HepG2 (cell line): ENCODE results near the gene ZNF341. TPM values are rescaled to one million over a fixed set of nuclear protein-coding genes. Genes with fewer than 3 reads are reported as not detected.

Experiments used
- CHD4 ChIP-seq: fragments of 200-600 bp; sonication (generic); IDR thresholded peaks from 2 replicates; pipeline ENCODE4 v1.7.0; 2017; ENCODE audit warnings: mild to moderate bottlenecking, low read length, borderline replicate concordance
- IRF2 ChIP-seq: IDR thresholded peaks from 2 replicates; pipeline ENCODE4 v1.6.1; 2018; ENCODE audit warnings: missing genetic modification reagents, missing compliant biosample characterization
- KDM4B ChIP-seq: sonication (generic); formaldehyde crosslinking; IDR thresholded peaks from 2 replicates; pipeline ENCODE4 v1.4.0; 2020; ENCODE audit warnings: missing genetic modification reagents
- LBX2 ChIP-seq: sonication (generic); formaldehyde crosslinking; IDR thresholded peaks from 2 replicates; pipeline ENCODE4 v1.5.0; 2020; ENCODE audit warnings: missing genetic modification reagents, mild to moderate bottlenecking, borderline replicate concordance
- RNF2 ChIP-seq: fragments of 450-650 bp; conservative IDR thresholded peaks from 2 replicates; pipeline ENCODE4 v1.6.1; 2016; ENCODE audit warnings: low read depth
- TEAD3 ChIP-seq: optimal IDR thresholded peaks from 2 replicates; pipeline ENCODE3; 2016; ENCODE audit warnings: borderline replicate concordance
- TGIF2 ChIP-seq: IDR thresholded peaks from 2 replicates; pipeline ENCODE4 v1.6.1; 2016; ENCODE audit warnings: control low read depth, missing compliant biosample characterization
- ZBTB33 ChIP-seq: sonication (generic); formaldehyde crosslinking; IDR thresholded peaks from 2 replicates; pipeline ENCODE4 v1.4.0; 2020; ENCODE audit warnings: missing genetic modification reagents
- ZNF484 ChIP-seq: sonication (generic); formaldehyde crosslinking; IDR thresholded peaks from 2 replicates; pipeline ENCODE4 v1.5.1; 2020; ENCODE audit warnings: mild to moderate bottlenecking, low read depth, missing genetic modification reagents, borderline replicate concordance
- polyA plus RNA-seq, 8 experiments: library from polyadenylated mRNA; depleted of rRNA in 3 of 8; stranded (reverse) in 7 of 8; unstranded in 1 of 8; fragments of >200 nt; fragmentation: Illumina TruSeq in 4 of 8; extraction: Trizol in 4 of 8; gene quantifications; 2 replicates each; pipeline versions ENCODE4 v1.2.1 to v1.2.3, GENCODE V29; 2011 to 2016; ENCODE audit warnings: low read depth in 4 of 8, missing spikeins in 1 of 8, mixed read lengths in 1 of 8; ENCODE audit not compliant: insufficient read depth in 1 of 8
- total RNA-seq, 5 experiments: library from RNA; depleted of rRNA; stranded (reverse); fragments of >200 nt; fragmentation: Illumina TruSeq; extraction: Trizol; gene quantifications; 2 replicates each; pipeline ENCODE4 v1.2.3, GENCODE V29; 2016; ENCODE audit warnings: low read depth in 1 of 5
- TF ChIP-seq, protein P1 (sequence below), 2 experiments: sonication (generic) in 1 of 2; formaldehyde crosslinking in 1 of 2; IDR thresholded peaks; 2 replicates each; pipeline versions ENCODE4 v1.6.1 to v1.9.0; 2014 to 2022; ENCODE audit warnings: antibody characterized with exemption in 1 of 2, borderline replicate concordance in 1 of 2, inconsistent platforms in 1 of 2, low read depth in 1 of 2, missing genetic modification reagents in 1 of 2
- TF ChIP-seq, protein P2 (sequence below): sonication (generic); formaldehyde crosslinking; IDR thresholded peaks from 2 replicates; pipeline ENCODE4 v1.9.0; 2021; ENCODE audit warnings: missing genetic modification reagents, mild to moderate bottlenecking, borderline replicate concordance
- TF ChIP-seq, protein P3 (sequence below): sonication (generic); formaldehyde crosslinking; IDR thresholded peaks from 2 replicates; pipeline ENCODE4 v1.8.0; 2022; ENCODE audit warnings: missing genetic modification reagents, low read depth, mild to moderate bottlenecking, borderline replicate concordance
- TF ChIP-seq, protein P4 (sequence below): sonication (generic); IDR thresholded peaks from 2 replicates; pipeline ENCODE4 v1.6.1; 2016; ENCODE audit warnings: low read depth, borderline replicate concordance
- TF ChIP-seq, protein P5 (sequence below), 2 experiments: fragments of 450-650 bp in 1 of 2; sonication (generic) in 1 of 2; formaldehyde crosslinking; IDR thresholded peaks; 2 replicates each; pipeline versions ENCODE4 v1.5.0 to v1.8.0; 2020 to 2022; ENCODE audit warnings: mild to moderate bottlenecking in 1 of 2, missing genetic modification reagents in 1 of 2

ZNF341 gene
- total and polyA plus RNA-seq, 2 of the 13 experiments (the other 11 are each of a cell fraction or from before 2014, with no cell fraction given): 1.1 to 2.2 TPM

DNA sequence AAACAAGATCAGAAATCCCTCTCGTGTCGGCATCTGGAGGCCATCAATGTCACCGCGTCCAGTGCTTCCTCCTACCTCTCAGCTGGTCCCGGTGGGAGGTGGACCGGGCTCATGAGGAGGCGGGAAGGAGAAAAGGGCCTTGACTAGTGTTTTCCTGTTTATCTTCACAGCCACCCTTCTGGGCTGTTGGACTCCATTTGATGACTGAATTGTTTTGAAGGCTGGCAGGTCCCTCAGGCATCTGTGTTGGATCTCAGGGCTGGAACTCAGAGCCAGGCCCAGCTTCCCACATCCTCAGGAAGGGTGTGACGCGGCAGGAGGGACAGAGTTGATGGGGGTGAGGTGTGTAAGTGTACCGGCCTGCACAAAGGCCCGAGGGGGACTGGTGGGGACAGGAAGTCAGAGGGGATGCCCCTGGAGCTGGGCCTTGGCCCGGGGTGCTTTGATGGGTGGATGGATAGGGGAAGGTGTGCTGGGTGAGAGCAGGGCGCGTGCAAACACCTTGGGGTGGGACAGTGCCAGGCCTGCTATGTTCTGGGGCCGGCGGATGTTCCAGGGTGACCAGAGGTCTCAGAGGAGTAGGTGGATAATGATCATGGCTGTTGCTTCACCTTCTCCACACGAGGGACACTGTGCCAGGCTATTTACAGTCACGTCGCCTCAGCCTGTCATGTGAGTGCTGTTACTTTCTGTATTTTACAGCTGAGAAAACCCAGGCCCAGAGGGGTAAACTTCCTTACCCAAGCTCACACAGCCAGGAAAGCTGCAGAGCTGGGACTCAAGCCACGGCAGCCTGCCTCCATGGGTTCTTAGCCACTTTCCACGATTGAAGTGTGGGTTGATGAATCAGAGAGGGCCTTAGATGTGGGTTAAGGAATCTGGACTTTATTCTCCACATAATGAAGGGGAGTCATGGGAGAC, 61.5 kb downstream of the ZNF341 start (continued):
- TF ChIP-seq, protein P1, sequence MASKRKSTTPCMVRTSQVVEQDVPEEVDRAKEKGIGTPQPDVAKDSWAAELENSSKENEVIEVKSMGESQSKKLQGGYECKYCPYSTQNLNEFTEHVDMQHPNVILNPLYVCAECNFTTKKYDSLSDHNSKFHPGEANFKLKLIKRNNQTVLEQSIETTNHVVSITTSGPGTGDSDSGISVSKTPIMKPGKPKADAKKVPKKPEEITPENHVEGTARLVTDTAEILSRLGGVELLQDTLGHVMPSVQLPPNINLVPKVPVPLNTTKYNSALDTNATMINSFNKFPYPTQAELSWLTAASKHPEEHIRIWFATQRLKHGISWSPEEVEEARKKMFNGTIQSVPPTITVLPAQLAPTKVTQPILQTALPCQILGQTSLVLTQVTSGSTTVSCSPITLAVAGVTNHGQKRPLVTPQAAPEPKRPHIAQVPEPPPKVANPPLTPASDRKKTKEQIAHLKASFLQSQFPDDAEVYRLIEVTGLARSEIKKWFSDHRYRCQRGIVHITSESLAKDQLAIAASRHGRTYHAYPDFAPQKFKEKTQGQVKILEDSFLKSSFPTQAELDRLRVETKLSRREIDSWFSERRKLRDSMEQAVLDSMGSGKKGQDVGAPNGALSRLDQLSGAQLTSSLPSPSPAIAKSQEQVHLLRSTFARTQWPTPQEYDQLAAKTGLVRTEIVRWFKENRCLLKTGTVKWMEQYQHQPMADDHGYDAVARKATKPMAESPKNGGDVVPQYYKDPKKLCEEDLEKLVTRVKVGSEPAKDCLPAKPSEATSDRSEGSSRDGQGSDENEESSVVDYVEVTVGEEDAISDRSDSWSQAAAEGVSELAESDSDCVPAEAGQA (IDR thresholded peaks at IDR 0.05; ENCODE audit: low read depth): 0 out of 2 replicates have a peak, but pooled peaks have one; percentile 38
- TF ChIP-seq, protein P1 (CRISPR knock-in tag; IDR thresholded peaks at IDR 0.05; ENCODE audit: borderline replicate concordance): no peak
- no peak for TF ChIP-seq IRF2
- TF ChIP-seq, protein P2, sequence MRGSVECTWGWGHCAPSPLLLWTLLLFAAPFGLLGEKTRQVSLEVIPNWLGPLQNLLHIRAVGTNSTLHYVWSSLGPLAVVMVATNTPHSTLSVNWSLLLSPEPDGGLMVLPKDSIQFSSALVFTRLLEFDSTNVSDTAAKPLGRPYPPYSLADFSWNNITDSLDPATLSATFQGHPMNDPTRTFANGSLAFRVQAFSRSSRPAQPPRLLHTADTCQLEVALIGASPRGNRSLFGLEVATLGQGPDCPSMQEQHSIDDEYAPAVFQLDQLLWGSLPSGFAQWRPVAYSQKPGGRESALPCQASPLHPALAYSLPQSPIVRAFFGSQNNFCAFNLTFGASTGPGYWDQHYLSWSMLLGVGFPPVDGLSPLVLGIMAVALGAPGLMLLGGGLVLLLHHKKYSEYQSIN (CRISPR knock-in tag): no peak
- no peak for TF ChIP-seq CHD4
- TF ChIP-seq, protein P3, sequence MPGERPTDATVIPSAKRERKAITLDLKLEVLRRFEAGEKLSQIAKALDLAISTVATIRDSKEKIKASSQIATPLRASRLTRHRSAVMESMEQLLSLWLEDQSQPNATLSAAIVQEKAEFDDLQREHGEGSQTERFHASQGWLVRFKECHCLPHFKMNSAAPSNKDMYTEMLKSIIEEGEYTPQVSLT: no peak
- TF ChIP-seq, protein P4, sequence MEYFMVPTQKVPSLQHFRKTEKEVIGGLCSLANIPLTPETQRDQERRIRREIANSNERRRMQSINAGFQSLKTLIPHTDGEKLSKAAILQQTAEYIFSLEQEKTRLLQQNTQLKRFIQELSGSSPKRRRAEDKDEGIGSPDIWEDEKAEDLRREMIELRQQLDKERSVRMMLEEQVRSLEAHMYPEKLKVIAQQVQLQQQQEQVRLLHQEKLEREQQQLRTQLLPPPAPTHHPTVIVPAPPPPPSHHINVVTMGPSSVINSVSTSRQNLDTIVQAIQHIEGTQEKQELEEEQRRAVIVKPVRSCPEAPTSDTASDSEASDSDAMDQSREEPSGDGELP: peak; percentile 75; the same call in 1 of the 2 replicates
- no peak for TF ChIP-seq ZNF484 (CRISPR knock-in tag)
- TF ChIP-seq, protein P5, sequence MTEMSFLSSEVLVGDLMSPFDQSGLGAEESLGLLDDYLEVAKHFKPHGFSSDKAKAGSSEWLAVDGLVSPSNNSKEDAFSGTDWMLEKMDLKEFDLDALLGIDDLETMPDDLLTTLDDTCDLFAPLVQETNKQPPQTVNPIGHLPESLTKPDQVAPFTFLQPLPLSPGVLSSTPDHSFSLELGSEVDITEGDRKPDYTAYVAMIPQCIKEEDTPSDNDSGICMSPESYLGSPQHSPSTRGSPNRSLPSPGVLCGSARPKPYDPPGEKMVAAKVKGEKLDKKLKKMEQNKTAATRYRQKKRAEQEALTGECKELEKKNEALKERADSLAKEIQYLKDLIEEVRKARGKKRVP (CRISPR knock-in tag; IDR thresholded peaks at IDR 0.05): no peak
- no peak for TF ChIP-seq RNF2
- no peak; the same call in 1 of the 2 replicates for TF ChIP-seq LBX2 (CRISPR knock-in tag)
- peak; percentile 48; the same call in 1 of the 2 replicates for TF ChIP-seq TGIF2
- TF ChIP-seq TEAD3 (CRISPR knock-in tag): peak; percentile 31
- TF ChIP-seq ZBTB33 (CRISPR knock-in tag): no peak
- TF ChIP-seq KDM4B: no peak
